Small intestine (tissue), 7 donors: Measurements from ENCODE around the gene RAB22A. TPM values are rescaled to one million over a fixed set of nuclear protein-coding genes. Genes with fewer than 3 reads are reported as not detected.
A peak's percentile ranks its signal among the peaks of the same experiment; 100 is the strongest.
"Not testable (repeated sequence)": the region's sequence is repeated elsewhere in the genome, so short reads cannot be mapped to it uniquely, and the experiment has no call there.

Experiments
- DNase-seq, 2 donors: peaks; one replicate each; pipeline versions ENCODE4 v3.0.0 to v3.0.0-alpha.2; 2013
- FAIRE-seq: peaks from 2 replicates; lab custom pipeline; 2012; peaks lifted over from hg19 to GRCh38; lab: Jason Lieb, UNC
- H3K27ac ChIP-seq, 3 donors: one replicate each; pipeline ENCODE4 v1.5.1; 2013; ENCODE audit warnings: low read length in 2 of 3, mild to moderate bottlenecking in 2 of 3, control low read depth in 1 of 3, inconsistent platforms in 1 of 3, low read depth in 1 of 3, moderate library complexity in 1 of 3
- H3K27me3 ChIP-seq, 3 donors: one replicate each; pipeline ENCODE4 v1.6.1; 2013; ENCODE audit warnings: low read length in 3 of 3, inconsistent platforms in 1 of 3; ENCODE audit not compliant: control insufficient read depth in 3 of 3, insufficient read depth in 3 of 3
- H3K36me3 ChIP-seq, 3 donors: one replicate each; pipeline ENCODE4 v1.6.1; 2013; ENCODE audit warnings: low read length in 3 of 3, inconsistent platforms in 1 of 3, low read depth in 1 of 3, mild to moderate bottlenecking in 1 of 3, moderate library complexity in 1 of 3; ENCODE audit not compliant: control insufficient read depth in 3 of 3, insufficient read depth in 2 of 3
- H3K4me1 ChIP-seq, 3 donors: one replicate each; pipeline ENCODE4 v1.6.1; 2013; ENCODE audit warnings: low read length in 2 of 3, inconsistent platforms in 1 of 3, low read depth in 1 of 3, mild to moderate bottlenecking in 1 of 3, moderate library complexity in 1 of 3; ENCODE audit not compliant: control insufficient read depth in 3 of 3, insufficient read depth in 2 of 3
- H3K4me3 ChIP-seq, 3 donors: one replicate each; pipeline ENCODE4 v1.5.1; 2013; ENCODE audit warnings: low read length in 3 of 3, control low read depth in 1 of 3, inconsistent platforms in 1 of 3, low read depth in 1 of 3, mild to moderate bottlenecking in 1 of 3, moderate library complexity in 1 of 3
- H3K9me3 ChIP-seq, 2 donors: one replicate each; pipeline ENCODE4 v1.6.1; 2013; ENCODE audit warnings: low read depth in 1 of 2, low read length in 1 of 2; ENCODE audit not compliant: control insufficient read depth in 2 of 2, insufficient read depth in 1 of 2
- WGBS, 3 donors: extraction: QIAGEN DNeasy Blood & Tissue Kit; methylation state at CpG; one replicate each; pipeline ENCODE4 v1.1.7; 2013; 5-methylcytosine and 5-hydroxymethylcytosine counted together
- polyA plus RNA-seq, 4 donors: library from polyadenylated mRNA; stranded (reverse) in 3 of 4; unstranded in 1 of 4; fragments of 200-250 nt in 3 of 4; fragments of 120-200 nt in 1 of 4; gene quantifications; one replicate each; pipeline versions ENCODE4 v1.2.1 to v1.2.3, GENCODE V29; 2013
- donor health status: healthy with polysubstance abuse.
- donor health status: control.
- donor health status: control.
- donor health status: Bipolar disorder and iron deficiency.
- donor health status: healthy.

Gene RAB22A
- polyA plus RNA-seq, 4 donors, result 6.9 to 19.7 (median 12.1) TPM

DNA sequence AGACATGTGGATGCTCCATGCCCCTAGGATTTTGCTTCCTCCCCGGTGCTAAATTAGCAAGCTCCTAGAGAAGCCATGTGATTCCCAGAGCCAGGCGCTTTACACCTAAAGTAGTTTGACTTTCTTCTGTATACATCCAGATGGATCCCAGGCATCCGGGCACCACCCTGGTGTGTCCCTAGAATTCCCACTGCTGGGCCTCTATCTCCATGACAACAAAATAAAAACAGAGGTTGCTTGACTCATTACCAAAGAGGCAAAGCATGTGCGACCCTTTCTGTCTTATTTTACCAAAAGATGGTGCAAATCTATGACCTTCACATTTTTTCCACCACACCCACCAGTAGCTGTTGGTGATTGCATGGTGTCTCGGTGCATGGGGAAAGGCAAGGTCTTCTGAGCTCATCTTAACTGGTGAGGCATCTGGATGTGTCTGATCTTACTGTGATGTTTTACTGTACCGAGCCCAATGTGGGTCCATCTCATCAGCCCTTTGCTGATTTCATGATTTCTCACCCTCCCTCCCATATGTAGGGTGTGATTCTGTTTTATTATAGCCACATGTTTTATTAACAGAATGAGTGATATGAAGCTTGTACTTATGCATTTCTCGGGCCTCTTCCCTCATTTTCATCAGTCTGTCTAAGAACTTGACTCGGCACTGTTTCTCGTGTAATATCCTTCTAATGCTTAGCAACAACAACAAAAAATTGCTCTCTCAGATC lies 52.1 kb downstream of the RAB22A start:
- no peaks in the 10 kb centered on the region for H3K27me3 ChIP-seq
- H3K27ac ChIP-seq, result no peak overlapping the region
- H3K4me1 ChIP-seq, result no peaks in the 10 kb centered on the region
- no peaks in the 10 kb centered on the region for H3K9me3 ChIP-seq
- peaks cover 3 to 11% (median 9%) of the 10 kb centered on the region in 3 donors for H3K36me3 ChIP-seq
- H3K4me3 ChIP-seq, result no peak overlapping the region
- WGBS, 3 donors, result 69 to 80% (median 76%) methylated on average over 9 of the region's 9 CpGs
- FAIRE-seq (no peak), DNase-seq (peak in 1 of 2 donors; percentile 72)

DNA sequence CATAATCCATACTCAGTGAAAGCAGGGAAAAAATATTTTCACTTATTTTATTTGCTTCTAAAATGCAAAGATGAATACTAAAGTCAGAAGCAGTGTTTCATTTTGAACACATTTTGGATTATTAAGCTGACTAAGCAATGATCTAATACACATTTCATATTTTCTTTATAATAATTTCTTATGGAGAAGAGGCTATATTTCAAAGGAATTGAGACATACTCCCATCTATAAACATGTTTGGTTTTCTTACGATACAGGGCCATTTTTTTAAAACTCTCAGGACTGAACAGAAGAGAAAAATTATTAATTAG lies 52.6 kb downstream of the RAB22A start:
- Histone ChIP-seq H3K27ac (no peak overlapping the region), H3K4me3 (no peak overlapping the region), H3K4me1 (no peaks in the 10 kb centered on the region), H3K27me3 (no peaks in the 10 kb centered on the region), H3K9me3 (no peaks in the 10 kb centered on the region), H3K36me3 (peaks cover 3 to 11% (median 8%) of the 10 kb centered on the region in 3 donors)
- DNase-seq (no peak), FAIRE-seq (no peak)
- WGBS, 3 donors, result 84 to 100% (median 94%) methylated on average over 1 of the region's 1 CpG

DNA sequence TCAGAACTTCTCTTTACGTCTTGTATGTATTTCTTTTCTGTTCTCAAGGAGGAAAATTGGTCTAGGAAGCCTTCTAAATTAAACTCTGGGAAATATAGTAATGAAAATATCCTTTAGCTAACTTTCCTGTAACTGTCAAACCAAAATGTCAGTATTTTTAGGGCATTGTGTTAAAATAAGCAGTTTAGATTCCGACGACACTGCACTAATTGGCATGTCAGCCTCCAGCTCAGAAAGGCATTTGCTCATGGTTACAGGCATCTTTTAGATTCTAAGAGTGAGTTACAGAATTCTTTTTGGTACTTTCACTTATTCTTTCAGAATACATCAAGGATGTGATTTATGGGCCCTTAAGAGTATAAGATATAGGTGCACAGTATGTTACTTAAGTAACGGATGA lies 53.5 kb downstream of the RAB22A start:
- peaks cover 3 to 11% (median 8%) of the 10 kb centered on the region in 3 donors for H3K36me3 ChIP-seq
- no peak for FAIRE-seq

DNA sequence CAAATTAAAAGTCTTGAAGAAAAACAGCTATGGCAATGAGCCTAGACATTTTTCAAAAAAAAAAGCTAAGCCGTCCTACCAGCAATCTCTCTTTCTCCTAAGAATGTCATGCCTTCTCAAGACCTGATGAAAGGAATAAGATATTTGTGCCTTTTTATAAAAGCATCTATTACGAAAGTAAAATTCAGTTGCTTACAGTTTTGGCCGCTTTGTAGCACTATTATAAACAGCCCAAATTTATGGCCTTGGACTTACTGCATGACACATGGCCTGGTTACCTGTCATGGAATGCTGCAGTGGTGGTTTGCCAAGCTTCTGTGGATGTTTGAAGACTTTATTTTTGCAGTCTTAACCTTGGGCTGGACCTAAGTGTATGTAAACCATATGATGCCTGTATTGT lies 57.4 kb downstream of the RAB22A start:
- Histone ChIP-seq H3K9me3 (no peaks in the 10 kb centered on the region), H3K36me3 (peaks cover 0 to 5% (median 5%) of the 10 kb centered on the region in 3 donors), H3K4me3 (no peak overlapping the region), H3K27me3 (no peaks in the 10 kb centered on the region), H3K27ac (no peak overlapping the region), H3K4me1 (no peaks in the 10 kb centered on the region)
- 75 to 91% (median 90%) methylated on average over 3 of the region's 3 CpGs for WGBS, 3 donors
- DNase-seq (no peak), FAIRE-seq (no peak)

More for the DNA sequence above, 53.5 kb downstream of the RAB22A start:
- H3K27ac ChIP-seq, result no peak overlapping the region
- H3K4me3 ChIP-seq, result no peak overlapping the region
- no peaks in the 10 kb centered on the region for H3K4me1 ChIP-seq
- H3K9me3 ChIP-seq, result no peaks in the 10 kb centered on the region
- DNase-seq, result no peak
- H3K27me3 ChIP-seq, result no peaks in the 10 kb centered on the region
- WGBS, 3 donors, result 95 to 98% (median 96%) methylated on average over 4 of the region's 4 CpGs

DNA sequence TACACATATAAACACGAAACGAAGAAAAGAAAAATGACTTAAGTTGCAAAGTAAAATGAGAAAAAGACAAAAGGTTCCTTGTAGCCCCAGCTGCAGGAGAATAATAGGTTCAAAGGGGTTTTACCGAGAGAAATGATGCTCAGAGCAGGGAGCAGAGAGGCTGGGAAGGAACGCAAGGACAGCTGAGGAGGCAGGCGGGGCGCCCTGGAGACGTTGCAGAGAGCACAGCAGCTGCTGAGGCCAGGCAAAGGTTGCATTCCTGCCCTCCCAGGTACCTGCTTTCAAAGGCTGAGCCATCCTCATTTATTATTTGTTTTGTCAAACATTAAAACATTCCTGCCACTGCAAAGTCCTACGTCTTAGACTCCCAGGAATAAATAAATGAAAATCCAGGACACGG lies 63.3 kb downstream of the RAB22A start:
- Histone ChIP-seq H3K4me3 (no peak overlapping the region), H3K9me3 (no peaks in the 10 kb centered on the region), H3K4me1 (no peaks in the 10 kb centered on the region), H3K27me3 (no peaks in the 10 kb centered on the region), H3K27ac (no peak overlapping the region), H3K36me3 (no peaks in the 10 kb centered on the region)
- DNase-seq (peak; percentile 27 to 65), FAIRE-seq (no peak)
- WGBS, 3 donors, result 19 to 55% (median 30%) methylated on average over 9 of the region's 9 CpGs

DNA sequence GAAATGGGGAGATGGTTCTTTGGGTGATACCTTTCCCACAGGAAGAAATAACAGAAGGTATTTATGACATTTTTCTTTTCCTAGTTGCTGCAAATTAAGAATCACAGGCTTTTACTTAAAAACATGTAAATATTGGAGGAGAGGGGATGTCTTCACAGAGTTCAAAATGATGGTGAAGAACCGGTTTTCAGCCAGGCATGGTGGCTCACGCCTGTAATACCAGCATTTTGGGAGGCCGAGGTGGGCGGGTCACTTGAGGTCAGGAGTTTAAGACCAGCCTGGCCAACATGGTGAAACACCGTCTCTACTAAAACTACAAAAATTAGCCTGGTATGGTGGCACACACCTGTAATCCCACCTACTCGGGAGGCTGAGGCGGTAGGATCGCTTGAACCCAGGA lies 63.8 kb downstream of the RAB22A start:
- not testable (repeated sequence) for H3K27me3 ChIP-seq, DNase-seq, FAIRE-seq, H3K9me3 ChIP-seq, H3K36me3 ChIP-seq, H3K4me3 ChIP-seq, H3K27ac ChIP-seq, H3K4me1 ChIP-seq
- 85 to 91% (median 86%) methylated on average over 8 of the region's 8 CpGs for WGBS, 3 donors

DNA sequence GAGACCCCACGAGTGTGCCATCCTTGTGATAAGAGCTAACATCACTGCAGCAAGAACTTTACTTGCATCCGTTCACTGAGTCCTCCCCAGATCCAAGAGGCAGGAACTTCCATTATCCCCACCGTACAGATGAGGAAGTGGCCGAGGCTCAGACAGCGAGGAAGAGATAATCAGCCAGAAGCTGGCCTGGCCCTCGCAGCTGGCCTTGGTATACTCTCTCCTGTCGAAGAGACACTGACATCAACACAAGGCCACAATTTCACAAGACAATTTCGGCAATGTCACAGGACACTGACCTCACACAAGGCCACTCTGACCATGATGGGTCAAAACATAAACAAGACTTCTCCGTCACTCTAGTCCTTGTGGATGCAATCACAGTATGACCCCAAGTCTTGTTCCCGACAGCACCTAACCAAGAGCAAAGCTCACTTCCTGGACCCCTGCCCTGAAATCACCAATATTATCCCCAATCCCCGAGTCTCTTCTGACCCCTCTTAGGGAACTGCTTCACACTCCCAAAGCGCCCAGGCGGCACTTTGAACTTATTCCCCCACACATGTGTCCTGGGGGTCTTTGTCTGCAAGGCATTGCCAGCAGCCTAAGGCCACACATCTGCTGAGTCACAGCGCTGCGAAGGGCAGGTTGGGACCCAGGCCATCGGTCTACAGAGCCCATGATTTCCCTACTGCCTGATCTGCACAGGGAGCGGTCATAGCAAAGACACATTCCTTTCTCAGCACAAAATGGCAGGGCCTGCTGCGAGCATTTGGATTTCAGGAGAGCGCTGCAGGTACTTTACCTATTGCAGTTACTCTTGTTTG lies 64.7 kb downstream of the RAB22A start:
- 83 to 88% (median 84%) methylated on average over 19 of the region's 19 CpGs for WGBS, 3 donors
- no peaks in the 10 kb centered on the region for H3K9me3 ChIP-seq
- DNase-seq (no peak), FAIRE-seq (no peak)
- no peaks in the 10 kb centered on the region for H3K27me3 ChIP-seq
- no peaks in the 10 kb centered on the region for H3K4me1 ChIP-seq
- no peaks in the 10 kb centered on the region for H3K36me3 ChIP-seq
- H3K4me3 ChIP-seq, result no peak overlapping the region
- no peak overlapping the region for H3K27ac ChIP-seq

DNA sequence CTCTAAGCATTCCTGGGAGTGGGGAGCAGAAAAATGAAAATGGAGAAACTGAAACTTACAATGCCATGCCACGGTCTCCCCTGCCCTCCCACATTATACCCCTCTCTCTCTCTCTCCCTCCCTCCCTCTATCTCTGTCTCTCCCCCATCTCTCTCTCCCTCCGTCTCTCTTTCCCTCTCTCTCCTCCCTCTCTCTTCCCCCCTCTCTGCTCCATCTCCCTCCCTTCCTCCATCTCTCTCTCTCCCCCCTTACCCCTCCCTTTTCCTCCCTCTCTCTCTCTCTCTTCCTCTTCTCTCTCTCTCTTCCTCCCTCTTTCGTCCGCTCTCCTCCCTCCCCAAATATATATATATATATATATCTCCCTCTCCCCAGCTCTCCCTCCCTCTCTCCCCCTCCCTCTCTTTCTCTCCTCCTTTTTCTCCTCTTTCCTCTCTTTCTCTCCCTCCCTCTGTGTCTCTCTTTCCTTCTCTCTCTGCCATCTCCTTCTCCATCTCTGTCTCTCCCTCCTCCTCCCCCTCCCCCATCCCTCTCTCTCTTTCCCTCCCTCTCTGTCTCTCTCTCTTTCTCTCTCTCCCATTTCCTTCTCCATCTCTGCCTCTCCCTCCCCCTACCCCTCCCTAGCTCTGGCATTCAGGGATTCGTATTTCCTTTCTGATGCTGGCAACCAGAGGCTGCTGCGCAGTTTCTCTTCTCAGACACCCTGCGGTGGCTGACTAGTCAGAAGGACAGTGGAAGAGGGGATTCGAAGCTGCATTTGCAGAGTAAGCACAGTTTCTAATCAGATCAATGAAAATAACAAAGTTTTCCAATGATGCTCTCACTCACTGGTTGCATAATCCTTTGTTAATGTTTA lies 65.6 kb downstream of the RAB22A start:
- Histone ChIP-seq H3K4me3 (no peak overlapping the region), H3K9me3 (no peaks in the 10 kb centered on the region), H3K4me1 (no peaks in the 10 kb centered on the region), H3K27ac (no peak overlapping the region), H3K27me3 (no peaks in the 10 kb centered on the region), H3K36me3 (no peaks in the 10 kb centered on the region)
- no peak for DNase-seq
- 55 to 78% (median 67%) methylated on average over 8 of the region's 8 CpGs for WGBS, 3 donors
- no peak for FAIRE-seq
